ENCODE data around the gene ZNF433.

ZNF433 gene

DNA sequence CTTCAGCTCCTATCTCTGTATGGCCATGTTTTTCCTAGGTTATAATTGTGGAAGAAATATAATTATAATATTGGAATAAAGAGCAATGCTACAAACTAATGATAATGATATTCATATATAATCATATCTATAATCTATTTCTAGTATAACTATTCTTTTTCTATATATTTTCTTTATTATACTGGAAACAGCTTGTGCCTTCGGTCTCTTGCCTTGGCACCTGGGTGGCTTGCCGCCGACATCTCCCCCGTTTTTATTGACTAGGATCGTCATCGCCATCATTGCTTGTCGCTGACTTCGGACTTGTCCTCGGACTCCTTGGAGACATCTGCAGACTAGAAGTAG lies 46.4 kb downstream of the ZNF433 start:
- DNase-seq (ENCODE audit: low read depth in 2 of 2): no peak

DNA sequence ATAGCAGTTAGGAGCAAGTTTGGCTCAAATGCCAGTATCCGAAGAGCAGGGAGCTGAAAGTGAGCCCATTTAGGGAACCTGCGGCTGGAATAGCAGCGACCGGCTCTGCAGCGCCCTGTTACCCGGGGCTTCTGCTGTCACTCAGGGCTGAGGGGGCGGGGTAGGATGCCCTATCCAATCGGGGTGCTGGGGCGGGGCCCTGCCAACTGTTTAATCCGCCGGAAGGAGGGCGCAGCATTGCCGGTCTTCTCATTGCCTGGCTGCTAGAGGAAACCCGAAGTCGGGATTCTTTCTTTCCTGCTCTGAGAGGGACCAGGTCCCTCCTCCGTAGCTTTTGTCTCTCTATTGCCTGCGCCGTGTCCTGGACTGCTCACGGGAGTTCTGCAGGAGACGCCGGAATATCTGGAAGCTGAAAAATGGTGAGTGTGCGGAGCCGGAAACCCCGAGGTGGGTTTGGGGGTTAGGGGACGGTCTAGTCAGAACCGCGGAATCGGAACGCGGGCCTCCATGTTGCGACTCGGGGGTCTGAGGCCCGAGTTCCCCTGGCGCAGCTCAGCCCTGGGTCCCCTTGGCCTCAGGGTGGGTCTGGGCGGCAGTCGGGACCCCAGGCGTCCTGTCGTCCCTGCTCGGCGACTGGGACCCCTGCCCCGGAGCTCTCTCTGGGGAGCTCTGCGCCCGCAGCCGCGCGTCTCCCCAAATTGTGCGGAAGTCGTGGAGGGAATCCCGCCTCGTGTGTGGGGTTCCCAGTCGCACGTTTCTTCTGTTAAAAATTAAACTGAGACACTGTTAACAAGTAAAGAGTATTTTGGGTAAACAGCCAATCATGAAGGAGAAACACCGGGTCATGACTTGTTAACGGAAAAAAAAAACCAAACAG lies 47.8 kb downstream of the ZNF433 start:
- peak; percentile 89 to 90 for DNase-seq (ENCODE audit: low read depth in 2 of 2)

DNA sequence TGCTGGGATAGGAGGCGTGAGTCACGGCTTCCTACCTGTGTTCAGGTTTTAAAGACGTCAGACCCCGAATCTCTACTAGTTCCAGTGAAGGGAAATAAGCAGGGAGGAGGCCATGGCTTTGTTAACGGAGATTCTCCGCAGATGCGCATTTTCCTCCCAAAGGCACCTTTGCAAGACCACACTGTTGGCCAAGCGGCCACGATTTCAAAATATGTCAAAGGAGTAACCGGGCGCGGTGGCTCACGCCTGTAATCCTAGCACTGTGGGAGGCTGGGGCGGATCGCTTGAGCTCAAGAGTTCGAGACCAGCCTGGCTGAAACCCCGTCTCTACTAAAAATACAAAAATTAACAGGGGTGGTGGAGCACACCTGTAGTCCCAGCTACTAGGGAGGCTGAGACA lies 48.7 kb downstream of the ZNF433 start:
- DNase-seq (ENCODE audit: low read depth in 2 of 2): no peak

DNA sequence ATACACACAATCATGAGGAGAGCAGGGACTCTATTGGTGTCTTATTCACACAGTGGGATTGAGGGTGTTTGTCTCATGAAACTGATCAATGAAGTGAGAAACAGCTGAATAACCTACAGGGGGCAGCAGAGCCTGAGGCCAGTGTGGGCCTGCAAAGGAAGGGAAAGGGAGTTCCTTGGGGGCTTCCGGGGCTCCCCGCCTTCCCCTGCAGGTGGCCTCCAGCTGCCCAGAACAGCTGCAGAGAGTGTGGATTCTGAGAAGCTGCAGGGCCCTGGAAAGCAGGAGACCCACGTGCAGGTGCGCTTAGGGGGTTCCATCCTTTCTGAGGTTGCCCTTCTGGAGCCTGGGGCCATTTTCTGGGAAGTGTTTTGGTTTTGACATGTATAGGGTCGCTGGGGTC lies 50.5 kb downstream of the ZNF433 start:
- peak in 1 of 2 donors; percentile 9 for DNase-seq (ENCODE audit: low read depth in 2 of 2)

DNA sequence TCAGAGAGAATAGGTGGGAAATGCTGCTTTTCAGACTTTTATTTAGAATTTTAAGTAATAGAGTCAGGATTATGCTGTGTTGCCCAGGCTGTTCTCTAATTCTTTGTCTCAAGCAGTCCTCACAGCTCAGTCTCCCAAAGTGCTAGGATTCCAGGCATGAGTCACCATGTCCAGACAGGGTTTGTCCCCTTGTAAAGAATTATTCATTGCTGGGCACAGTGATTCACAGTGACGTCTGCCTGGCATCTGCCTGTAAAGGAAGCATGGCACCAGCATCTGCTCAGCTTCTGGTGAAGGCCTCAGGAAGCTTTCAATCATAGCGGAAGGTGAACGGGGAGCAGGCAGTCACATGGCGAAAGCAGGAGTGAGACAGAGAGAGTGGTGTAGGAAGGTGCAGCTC lies 53.0 kb downstream of the ZNF433 start:
- DNase-seq (ENCODE audit: low read depth in 2 of 2): no peak

DNA sequence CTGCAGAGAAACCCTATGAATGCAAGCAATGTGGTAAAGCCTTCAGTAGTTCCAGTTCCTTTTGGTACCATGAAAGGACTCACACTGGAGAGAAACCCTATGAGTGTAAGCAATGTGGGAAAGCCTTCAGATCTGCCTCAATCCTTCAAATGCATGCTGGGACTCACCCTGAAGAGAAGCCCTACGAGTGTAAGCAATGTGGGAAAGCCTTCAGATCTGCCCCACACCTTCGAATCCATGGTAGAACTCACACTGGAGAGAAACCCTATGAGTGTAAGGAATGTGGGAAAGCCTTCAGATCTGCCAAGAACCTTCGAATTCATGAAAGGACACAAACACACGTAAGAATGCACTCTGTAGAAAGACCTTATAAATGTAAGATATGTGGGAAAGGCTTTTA lies 56.0 kb downstream of the ZNF433 start:
- no peak for DNase-seq (ENCODE audit: low read depth in 2 of 2)

DNA sequence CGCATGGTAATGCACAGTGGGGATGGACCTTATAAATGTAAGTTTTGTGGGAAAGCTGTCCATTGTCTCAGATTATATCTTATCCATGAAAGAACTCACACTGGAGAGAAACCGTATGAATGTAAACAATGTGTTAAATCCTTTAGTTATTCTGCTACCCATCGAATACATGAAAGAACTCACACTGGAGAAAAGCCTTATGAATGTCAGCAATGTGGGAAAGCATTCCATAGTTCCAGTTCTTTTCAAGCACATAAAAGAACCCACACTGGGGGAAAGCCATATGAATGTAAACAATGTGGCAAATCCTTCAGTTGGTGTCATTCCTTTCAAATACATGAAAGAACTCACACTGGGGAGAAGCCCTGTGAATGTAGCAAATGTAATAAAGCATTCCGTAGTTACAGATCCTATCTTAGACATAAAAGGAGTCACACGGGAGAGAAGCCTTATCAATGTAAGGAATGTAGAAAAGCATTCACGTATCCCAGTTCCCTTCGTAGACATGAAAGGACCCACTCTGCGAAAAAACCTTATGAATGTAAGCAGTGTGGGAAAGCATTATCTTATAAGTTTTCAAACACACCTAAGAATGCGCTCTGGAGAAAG lies 56.9 kb downstream of the ZNF433 start:
- DNase-seq (ENCODE audit: low read depth in 2 of 2): no peak

DNA sequence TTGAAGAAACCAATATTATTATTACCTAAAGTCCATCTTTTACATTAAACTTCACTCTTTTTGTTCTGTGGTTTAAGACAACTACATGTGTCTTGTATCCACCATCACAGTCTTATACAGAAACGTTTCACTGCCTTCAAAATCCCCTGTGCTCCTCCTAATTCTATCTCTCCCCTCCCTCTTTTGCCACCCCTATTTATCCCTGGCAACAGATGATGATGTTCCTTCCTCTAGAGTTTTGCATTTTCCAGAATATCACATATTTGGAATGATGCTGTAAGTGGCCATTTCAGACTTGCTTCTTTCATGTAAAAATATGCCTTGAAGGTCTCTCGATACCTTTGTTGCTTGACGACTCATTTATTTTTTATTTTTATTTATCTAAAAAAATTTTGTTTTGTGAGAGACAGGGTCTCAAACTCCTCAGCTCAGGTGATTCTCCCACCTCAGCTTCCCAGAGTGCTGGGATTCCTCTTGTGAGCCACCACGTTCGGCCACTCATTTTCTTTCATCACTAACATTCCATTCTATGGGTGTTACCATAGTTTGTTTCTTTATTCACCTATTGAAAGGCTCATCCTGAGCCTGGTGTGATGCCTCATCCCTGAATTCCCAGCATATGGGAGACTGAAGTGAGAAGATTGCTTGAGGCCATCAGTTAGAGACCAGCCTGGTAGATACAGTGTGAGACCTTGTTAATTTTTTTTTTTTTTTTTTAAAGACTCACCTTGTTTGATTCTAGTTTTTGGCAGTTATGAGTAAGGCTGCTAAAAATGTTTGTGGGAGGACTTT lies 62.3 kb downstream of the ZNF433 start:
- DNase-seq (ENCODE audit: low read depth in 2 of 2): no peak

DNA sequence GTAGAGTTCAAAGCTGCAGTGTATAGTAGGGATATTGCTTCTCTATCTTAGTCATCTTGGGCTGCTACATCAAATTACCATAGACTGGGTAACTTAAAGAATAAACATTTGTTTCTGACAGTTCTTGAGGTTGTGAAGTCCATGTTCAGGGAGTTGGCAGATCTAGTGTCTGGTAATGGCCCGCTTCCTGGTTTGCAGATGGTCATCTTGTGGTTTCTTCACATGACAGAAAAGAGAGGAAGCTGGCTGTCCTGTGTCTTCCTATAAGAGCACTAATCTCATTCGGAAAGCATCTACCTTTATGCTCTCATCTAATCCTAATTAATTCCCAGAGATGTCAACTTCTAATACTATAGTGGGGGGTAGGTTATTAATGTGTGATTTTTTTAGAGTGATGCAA lies 64.4 kb downstream of the ZNF433 start:
- no peak for DNase-seq (ENCODE audit: low read depth in 2 of 2)

DNA sequence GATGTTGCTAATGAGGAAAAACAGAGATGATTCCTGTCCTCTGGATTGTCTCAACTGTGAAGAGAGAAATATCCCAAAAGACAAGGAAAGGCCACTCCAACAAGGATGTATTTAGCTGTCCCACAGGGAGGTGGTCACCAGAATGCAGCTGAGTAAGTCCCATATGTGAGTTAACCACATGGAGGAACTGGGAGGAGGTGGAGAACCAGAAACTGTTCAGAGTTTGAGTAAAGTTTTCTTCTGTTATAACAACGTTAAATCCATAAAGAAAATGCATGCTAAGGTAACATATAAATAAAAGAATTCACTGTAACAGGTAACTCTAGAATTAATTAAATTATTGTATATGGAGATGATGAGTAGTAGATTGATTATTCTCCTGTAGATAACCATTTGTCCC lies 65.3 kb downstream of the ZNF433 start:
- DNase-seq (ENCODE audit: low read depth in 2 of 2): no peak

DNA sequence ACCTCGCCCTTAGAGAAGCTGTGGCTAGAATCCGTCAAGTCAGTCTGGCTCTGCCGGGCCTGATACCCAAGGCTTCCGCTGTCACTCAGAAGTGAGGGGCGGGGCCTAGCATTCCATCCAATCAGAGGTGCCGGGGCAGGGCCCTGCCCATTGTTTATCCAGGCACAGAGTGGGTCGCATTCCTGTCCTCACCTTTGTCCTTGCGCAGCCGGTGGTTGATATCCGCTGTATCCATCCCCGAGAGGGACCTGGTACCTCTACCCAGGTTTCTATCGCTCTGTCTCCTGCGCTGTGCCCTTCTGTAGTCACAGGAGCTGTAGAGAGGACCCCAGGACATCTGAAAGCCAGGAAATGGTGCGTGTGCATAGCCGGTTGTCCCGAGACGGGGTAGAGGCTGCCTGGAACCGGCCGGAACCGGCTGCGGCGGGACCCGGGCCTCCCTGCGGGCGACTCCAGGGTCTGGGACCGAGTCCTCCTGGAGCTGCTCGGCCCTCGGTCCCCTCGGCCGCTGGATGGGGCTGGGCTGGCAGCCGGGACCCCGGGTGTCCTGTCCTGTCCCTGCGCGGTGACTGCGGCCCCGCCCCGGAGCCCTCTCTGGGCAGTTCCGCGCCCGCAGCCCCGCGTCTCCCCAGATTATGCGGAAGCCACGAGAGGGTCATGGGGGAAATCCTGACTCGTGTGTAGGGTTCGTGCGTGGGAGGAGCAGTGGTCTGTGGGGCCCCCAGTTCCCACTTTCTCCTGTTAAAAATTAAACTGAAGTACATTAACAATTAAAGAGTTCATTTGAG lies 70.4 kb downstream of the ZNF433 start, which contains the start of gene ZNF763:
Gene ZNF763 (plus strand): TSS at position 183 of the 788 bp plus-strand sequence. CDS start 169 bp downstream, at position 352.
- DNase-seq (ENCODE audit: low read depth in 2 of 2): peak; percentile 72 to 78

Measured in stimulated activated CD8-positive, alpha-beta memory T cell treated with anti-CD3 and anti-CD28 coated beads, Interleukin-7, amount 100 ng/mL, for 4 hours (primary cell).